ENCODE data around the gene TSSK3. TPM values are rescaled to one million over a fixed set of nuclear protein-coding genes. Genes with fewer than 3 reads are reported as not detected.

The TSSK3 gene
- total and polyA plus RNA-seq, 9 of the 15 experiments (the other 6 are each of a cell fraction or from before 2014, with no cell fraction given), result 0.27 to 2.8 (median 1.9) TPM

GRCh38 chr1:32351399-32352238, 10.7 kb upstream of the TSSK3 start (continued):
- TF ChIP-seq DIDO1 (tag; IDR thresholded peaks at IDR 0.05; ENCODE audit: low read depth) (no peak), ZBTB7A (IDR thresholded peaks at IDR 0.05; ENCODE audit: borderline replicate concordance, control insufficient read depth, low read depth, low read length) (peak; percentile 52; the same call in 1 of the 2 replicates), ZNF764 (CRISPR knock-in tag; IDR thresholded peaks at IDR 0.05; ENCODE audit: low read depth) (0 out of 2 replicates have a peak, but pooled peaks have one; percentile 34), ZFX (CRISPR knock-in tag; IDR thresholded peaks at IDR 0.05) (peak; percentile 83), HOMEZ (CRISPR knock-in tag; IDR thresholded peaks at IDR 0.05) (no peak), CHD4 (IDR thresholded peaks at IDR 0.05; ENCODE audit: insufficient read depth, insufficient replicate concordance, low read depth, low read length, poor library complexity, severe bottlenecking) (no peak), ZBTB43 (CRISPR knock-in tag; IDR thresholded peaks at IDR 0.05) (no peak), VEZF1 (CRISPR knock-in tag; IDR thresholded peaks at IDR 0.05) (peak; percentile 96), MTA1 (IDR thresholded peaks at IDR 0.05; ENCODE audit: borderline replicate concordance) (no peak), KDM5B (IDR thresholded peaks at IDR 0.05; ENCODE audit: insufficient replicate concordance, low read depth, low read length) (peak; percentile 55), ATF7 (IDR thresholded peaks at IDR 0.05) (peak; percentile 59), PHF20 (IDR thresholded peaks at IDR 0.05; ENCODE audit: partially characterized antibody) (peak; percentile 47), SP1 (CRISPR knock-in tag; IDR thresholded peaks at IDR 0.05) (no peak), U2AF1 (optimal IDR thresholded peaks at IDR 0.05; ENCODE audit: low read depth, low read length) (peak; percentile 34), HMBOX1 (IDR thresholded peaks at IDR 0.05) (no peak), HDAC1 (IDR thresholded peaks at IDR 0.05) (peak in 1 of 2 experiments; percentile 41; a peak in 1 of 4 replicates), ZNF785 (CRISPR knock-in tag; IDR thresholded peaks at IDR 0.05) (no peak), MAZ (CRISPR knock-in tag; conservative IDR thresholded peaks at IDR 0.05 in 1 of 2, IDR thresholded peaks at IDR 0.05 in 1 of 2) (peak; percentile 51 to 94; a peak in 3 of 4 replicates), NR1H2 (CRISPR knock-in tag; IDR thresholded peaks at IDR 0.05) (peak; percentile 61; the same call in 1 of the 2 replicates)
